Gastroesophageal sphincter (tissue), 3 donors: Measurements from ENCODE around the gene TRIM7.
A peak's percentile ranks its signal among the peaks of the same experiment; 100 is the strongest.

Experiments used
- EP300 ChIP-seq: sonication (generic); formaldehyde crosslinking; IDR thresholded peaks from one replicate; pipeline ENCODE4 v1.6.1; 2017; ENCODE audit warnings: antibody characterized with exemption, mild to moderate bottlenecking
- POLR2A ChIP-seq, 2 donors: fragments of 450-650 bp; IDR thresholded peaks; one replicate each; pipeline ENCODE4 v1.6.1; 2017; ENCODE audit warnings: antibody characterized with exemption in 2 of 2, mild to moderate bottlenecking in 2 of 2, moderate library complexity in 1 of 2
- POLR2AphosphoS5 ChIP-seq: sonication (generic); formaldehyde crosslinking; IDR thresholded peaks from one replicate; pipeline ENCODE4 v1.6.1; 2017; ENCODE audit warnings: antibody characterized with exemption
- TF ChIP-seq, protein P1 (sequence below), 4 experiments: fragments of 200-600 bp in 2 of 4; fragments of 450-650 bp in 2 of 4; sonication (generic) in 1 of 4; IDR thresholded peaks; one replicate each; pipeline ENCODE4 v1.5.1; 2017 to 2019; ENCODE audit warnings: antibody characterized with exemption in 4 of 4, mild to moderate bottlenecking in 2 of 4, moderate library complexity in 2 of 4

DNA sequence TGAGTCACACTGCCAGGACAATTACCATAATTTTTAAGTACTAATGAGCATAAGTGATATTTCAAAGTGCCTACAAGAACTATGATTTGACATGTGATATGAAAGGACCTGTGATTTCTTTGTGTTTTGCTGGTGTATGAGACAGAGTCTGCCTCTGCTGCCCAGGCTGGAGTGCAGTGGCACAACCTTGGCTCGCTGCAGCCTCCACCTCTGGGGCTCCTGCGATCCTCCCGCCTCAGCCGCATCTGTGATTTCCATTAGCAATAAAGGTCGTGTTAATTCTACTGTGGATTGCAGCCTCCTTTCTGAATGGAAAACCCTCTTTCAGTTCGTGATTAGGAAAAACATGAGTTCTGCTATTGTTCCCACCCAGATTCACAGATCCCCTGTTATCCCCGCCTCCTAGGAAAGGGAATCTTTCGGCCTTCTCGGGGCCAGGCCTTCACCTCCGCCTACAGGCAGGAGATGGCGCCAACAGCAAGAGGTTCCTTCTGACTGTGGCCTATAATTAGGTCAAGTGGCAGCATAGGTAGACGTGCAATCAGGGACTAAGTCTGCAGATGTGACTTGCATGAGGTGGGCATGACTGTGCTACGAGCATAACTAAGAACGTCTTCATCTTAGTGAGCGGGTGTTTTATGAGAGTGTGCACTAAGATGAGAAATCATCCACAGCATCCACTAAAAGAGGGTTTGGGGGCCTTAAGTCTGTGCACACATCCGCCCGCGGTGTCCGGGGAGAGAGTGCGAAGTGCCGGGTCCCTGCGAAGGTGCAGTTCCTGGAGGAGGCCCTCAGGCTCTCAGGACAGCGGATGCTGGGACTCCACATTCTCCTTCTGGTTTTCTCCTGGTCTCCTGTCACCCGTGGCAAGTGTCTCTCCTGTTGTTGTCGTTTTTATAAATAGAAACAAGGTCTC lies 23.1 kb downstream of the TRIM7 start:
- TF ChIP-seq, protein P1, sequence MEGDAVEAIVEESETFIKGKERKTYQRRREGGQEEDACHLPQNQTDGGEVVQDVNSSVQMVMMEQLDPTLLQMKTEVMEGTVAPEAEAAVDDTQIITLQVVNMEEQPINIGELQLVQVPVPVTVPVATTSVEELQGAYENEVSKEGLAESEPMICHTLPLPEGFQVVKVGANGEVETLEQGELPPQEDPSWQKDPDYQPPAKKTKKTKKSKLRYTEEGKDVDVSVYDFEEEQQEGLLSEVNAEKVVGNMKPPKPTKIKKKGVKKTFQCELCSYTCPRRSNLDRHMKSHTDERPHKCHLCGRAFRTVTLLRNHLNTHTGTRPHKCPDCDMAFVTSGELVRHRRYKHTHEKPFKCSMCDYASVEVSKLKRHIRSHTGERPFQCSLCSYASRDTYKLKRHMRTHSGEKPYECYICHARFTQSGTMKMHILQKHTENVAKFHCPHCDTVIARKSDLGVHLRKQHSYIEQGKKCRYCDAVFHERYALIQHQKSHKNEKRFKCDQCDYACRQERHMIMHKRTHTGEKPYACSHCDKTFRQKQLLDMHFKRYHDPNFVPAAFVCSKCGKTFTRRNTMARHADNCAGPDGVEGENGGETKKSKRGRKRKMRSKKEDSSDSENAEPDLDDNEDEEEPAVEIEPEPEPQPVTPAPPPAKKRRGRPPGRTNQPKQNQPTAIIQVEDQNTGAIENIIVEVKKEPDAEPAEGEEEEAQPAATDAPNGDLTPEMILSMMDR (IDR thresholded peaks at IDR 0.05) = peak; percentile 55 to 85 (median 69)
- no peak for TF ChIP-seq POLR2A (IDR thresholded peaks at IDR 0.05)
- TF ChIP-seq EP300 = no peak
- TF ChIP-seq POLR2AphosphoS5 = no peak
